Uterus (tissue), 2 donors: Measurements from ENCODE around the gene MCRIP1.

Experiments used
- POLR2A ChIP-seq, 2 donors: fragments of 450-650 bp; IDR thresholded peaks; one replicate each; pipeline ENCODE4 v1.6.1; 2016; ENCODE audit warnings: antibody characterized with exemption in 2 of 2, mild to moderate bottlenecking in 1 of 2, moderate library complexity in 1 of 2
- TF ChIP-seq, protein P1 (sequence below), 4 experiments: fragments of 200-600 bp in 2 of 4; fragments of 450-650 bp in 2 of 4; sonication (generic) in 2 of 4; IDR thresholded peaks; one replicate each; pipeline ENCODE4 v1.5.1; 2016 to 2019; ENCODE audit warnings: antibody characterized with exemption in 4 of 4, mild to moderate bottlenecking in 2 of 4, moderate library complexity in 1 of 4

DNA sequence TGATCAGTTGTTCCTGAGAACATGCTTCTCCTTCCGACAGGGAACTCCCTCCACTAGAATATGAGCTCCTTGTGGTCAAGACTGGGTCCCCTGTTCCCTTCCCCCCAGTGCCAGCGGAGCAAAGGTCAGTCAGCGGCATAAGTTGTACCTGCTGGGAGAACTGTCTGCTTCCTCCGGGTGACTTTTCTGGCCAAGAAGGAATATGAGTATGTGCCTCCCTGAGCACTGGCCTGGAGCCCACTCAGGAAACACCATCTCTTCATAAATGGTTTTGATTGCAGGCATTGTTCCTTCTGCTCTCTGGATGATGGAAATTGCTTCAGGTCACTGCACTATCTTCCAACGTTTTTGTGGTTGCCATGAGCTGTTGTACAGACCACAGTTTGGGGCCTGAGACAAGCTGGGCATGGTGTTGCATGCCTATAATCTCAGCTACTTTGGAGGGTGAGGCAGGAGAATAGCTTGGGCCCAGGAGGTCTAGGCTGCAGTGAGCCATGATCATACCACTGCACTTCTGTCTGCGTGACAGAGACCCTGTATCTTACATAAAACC, 30.1 kb upstream of the MCRIP1 start:
- TF ChIP-seq POLR2A (IDR thresholded peaks at IDR 0.05): no peak
- TF ChIP-seq, protein P1, sequence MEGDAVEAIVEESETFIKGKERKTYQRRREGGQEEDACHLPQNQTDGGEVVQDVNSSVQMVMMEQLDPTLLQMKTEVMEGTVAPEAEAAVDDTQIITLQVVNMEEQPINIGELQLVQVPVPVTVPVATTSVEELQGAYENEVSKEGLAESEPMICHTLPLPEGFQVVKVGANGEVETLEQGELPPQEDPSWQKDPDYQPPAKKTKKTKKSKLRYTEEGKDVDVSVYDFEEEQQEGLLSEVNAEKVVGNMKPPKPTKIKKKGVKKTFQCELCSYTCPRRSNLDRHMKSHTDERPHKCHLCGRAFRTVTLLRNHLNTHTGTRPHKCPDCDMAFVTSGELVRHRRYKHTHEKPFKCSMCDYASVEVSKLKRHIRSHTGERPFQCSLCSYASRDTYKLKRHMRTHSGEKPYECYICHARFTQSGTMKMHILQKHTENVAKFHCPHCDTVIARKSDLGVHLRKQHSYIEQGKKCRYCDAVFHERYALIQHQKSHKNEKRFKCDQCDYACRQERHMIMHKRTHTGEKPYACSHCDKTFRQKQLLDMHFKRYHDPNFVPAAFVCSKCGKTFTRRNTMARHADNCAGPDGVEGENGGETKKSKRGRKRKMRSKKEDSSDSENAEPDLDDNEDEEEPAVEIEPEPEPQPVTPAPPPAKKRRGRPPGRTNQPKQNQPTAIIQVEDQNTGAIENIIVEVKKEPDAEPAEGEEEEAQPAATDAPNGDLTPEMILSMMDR (IDR thresholded peaks at IDR 0.05): no peak
